ENCODE data around the gene CCDC32.

- TF ChIP-seq POLR2A (IDR thresholded peaks at IDR 0.05) (peak; percentile 76 to 81), CTCF (IDR thresholded peaks at IDR 0.05) (no peak), EP300 (IDR thresholded peaks at IDR 0.05) (no peak)
Observed at GRCh38 chr15:40569129-40569953, 4.5 kb upstream of the CCDC32 start, which contains the start of gene RPUSD2.

Measured in sigmoid colon (tissue), 4 donors.